Lower lobe of right lung (tissue), 2 donors: Measurements from ENCODE around the gene FOLH1. TPM values are rescaled to one million over a fixed set of nuclear protein-coding genes. Genes with fewer than 3 reads are reported as not detected.
"Not testable (repeated sequence)": the region's sequence is repeated elsewhere in the genome, so short reads cannot be mapped to it uniquely, and the experiment has no call there.

ENCODE experiments used
- ATAC-seq, 2 donors: fragments of 200-7000 bp; cut with Tn5 transposase; one replicate each; pipeline ENCODE4 v1.9.1; 2020 to 2022; ENCODE audit warnings: mild to moderate bottlenecking in 2 of 2, moderate library complexity in 2 of 2
- DNase-seq: peaks from one replicate; pipeline ENCODE4 v3.0.0-alpha.2; 2020
- H3K27ac ChIP-seq: fragments of 200-600 bp; one replicate; pipeline ENCODE4 v1.8.0; 2022
- H3K27me3 ChIP-seq: fragments of 200-600 bp; one replicate; pipeline ENCODE4 v1.8.0; 2022; ENCODE audit warnings: low read depth
- H3K36me3 ChIP-seq: fragments of 200-600 bp; one replicate; pipeline ENCODE4 v1.8.0; 2022; ENCODE audit warnings: mild to moderate bottlenecking
- H3K4me1 ChIP-seq: fragments of 200-600 bp; one replicate; pipeline ENCODE4 v1.8.0; 2022
- H3K4me3 ChIP-seq: fragments of 200-600 bp; one replicate; pipeline ENCODE4 v1.8.0; 2022; ENCODE audit warnings: mild to moderate bottlenecking
- H3K9me3 ChIP-seq: fragments of 200-600 bp; one replicate; pipeline ENCODE4 v1.8.0; 2022
- intact Hi-C: fragments of 100-400 bp; cut with DNase I; formaldehyde crosslinking; loops from one replicate; pipeline ENCODE4 v1.11.0; 2022
- total RNA-seq: library from RNA; stranded (reverse); fragmentation: NEBNext Ultra II Directional; extraction: Animal tissue kit (Norgen Biotek cat#: 25700); gene quantifications from one replicate; pipeline ENCODE4 v1.2.1, GENCODE V29; 2021
- TF ChIP-seq, protein P1 (sequence below): fragments of 200-600 bp; IDR thresholded peaks from one replicate; pipeline ENCODE4 v1.8.0; 2022; ENCODE audit warnings: antibody characterized with exemption, mild to moderate bottlenecking
- donor health status: DM: no; HTN: yes; CAD: no; lungs with severe emphysema.

Gene FOLH1
- total RNA-seq, 1 donor from 2014 or later = 2.4 TPM

DNA sequence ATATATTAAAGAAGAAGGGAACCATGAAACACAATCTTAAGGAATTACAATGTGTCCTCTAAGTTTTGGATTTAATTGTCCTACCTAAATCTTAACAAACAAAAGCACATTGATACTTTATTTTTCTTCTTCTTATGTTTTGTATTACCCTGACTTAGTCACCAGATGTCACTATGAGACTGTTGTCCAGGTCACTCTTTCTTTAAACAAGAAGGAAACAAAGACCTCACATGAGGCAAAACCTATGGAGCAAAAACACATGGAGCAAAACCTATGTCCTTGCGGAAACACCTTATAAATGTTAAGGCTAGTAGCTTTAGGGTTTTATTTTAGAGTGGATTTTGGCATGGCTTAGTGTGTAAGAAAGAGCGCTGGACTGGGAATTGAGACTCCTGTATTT is 20.7 kb upstream of the FOLH1 start:
- H3K36me3 ChIP-seq, H3K4me1 ChIP-seq, H3K9me3 ChIP-seq, H3K27ac ChIP-seq, DNase-seq, H3K4me3 ChIP-seq, H3K27me3 ChIP-seq, intact Hi-C loops: not testable (repeated sequence)
- ATAC-seq = peak; percentile 48 to 72
- TF ChIP-seq, protein P1, sequence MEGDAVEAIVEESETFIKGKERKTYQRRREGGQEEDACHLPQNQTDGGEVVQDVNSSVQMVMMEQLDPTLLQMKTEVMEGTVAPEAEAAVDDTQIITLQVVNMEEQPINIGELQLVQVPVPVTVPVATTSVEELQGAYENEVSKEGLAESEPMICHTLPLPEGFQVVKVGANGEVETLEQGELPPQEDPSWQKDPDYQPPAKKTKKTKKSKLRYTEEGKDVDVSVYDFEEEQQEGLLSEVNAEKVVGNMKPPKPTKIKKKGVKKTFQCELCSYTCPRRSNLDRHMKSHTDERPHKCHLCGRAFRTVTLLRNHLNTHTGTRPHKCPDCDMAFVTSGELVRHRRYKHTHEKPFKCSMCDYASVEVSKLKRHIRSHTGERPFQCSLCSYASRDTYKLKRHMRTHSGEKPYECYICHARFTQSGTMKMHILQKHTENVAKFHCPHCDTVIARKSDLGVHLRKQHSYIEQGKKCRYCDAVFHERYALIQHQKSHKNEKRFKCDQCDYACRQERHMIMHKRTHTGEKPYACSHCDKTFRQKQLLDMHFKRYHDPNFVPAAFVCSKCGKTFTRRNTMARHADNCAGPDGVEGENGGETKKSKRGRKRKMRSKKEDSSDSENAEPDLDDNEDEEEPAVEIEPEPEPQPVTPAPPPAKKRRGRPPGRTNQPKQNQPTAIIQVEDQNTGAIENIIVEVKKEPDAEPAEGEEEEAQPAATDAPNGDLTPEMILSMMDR = peak; percentile 38

- ATAC-seq, H3K4me3 ChIP-seq, H3K4me1 ChIP-seq, H3K27ac ChIP-seq, H3K36me3 ChIP-seq, intact Hi-C loops, H3K9me3 ChIP-seq, DNase-seq, H3K27me3 ChIP-seq: not testable (repeated sequence)
Observed at GRCh38 chr11:49225255-49225785, 16.9 kb upstream of the FOLH1 start.

GRCh38 chr11:49221112-49221511 is 12.7 kb upstream of the FOLH1 start:
- Histone ChIP-seq H3K27ac (no peak overlapping the region), H3K27me3 (no peaks in the 10 kb centered on the region), H3K36me3 (no peaks in the 10 kb centered on the region), H3K4me1 (no peaks in the 10 kb centered on the region), H3K9me3 (no peaks in the 10 kb centered on the region), H3K4me3 (no peak overlapping the region)
- ATAC-seq (no peak), DNase-seq (no peak)
- TF ChIP-seq, protein P1 = no peak
- intact Hi-C loops = no loop called here

GRCh38 chr11:49213026-49213560 is 4.7 kb upstream of the FOLH1 start:
- H3K4me3 ChIP-seq = no peak overlapping the region
- H3K27me3 ChIP-seq = no peaks in the 10 kb centered on the region
- H3K9me3 ChIP-seq = no peaks in the 10 kb centered on the region
- H3K36me3 ChIP-seq = no peaks in the 10 kb centered on the region
- H3K4me1 ChIP-seq = no peaks in the 10 kb centered on the region
- ATAC-seq (no peak), DNase-seq (no peak)
- TF ChIP-seq, protein P1 = no peak
- intact Hi-C loops = no loop called here
- H3K27ac ChIP-seq = no peak overlapping the region

DNA sequence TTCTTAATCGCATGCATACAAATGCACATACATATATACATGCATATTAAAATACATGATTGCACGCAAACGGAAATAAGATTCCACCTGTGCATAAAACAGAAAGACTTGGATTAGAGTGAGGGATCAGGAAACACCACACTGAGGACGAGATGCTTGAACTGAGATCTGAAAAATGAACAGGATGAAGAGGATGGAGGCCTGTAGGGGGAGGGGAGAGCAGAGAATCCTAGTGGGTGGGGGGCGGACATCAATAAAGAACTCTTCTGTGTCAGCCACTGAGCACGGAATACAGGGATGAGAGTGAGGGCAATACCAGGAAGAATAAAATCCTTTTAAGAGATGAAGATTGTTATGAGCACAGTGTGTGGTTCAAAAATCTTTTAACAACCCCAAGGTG is 1.4 kb downstream of the FOLH1 start:
- DNase-seq, ATAC-seq, H3K27me3 ChIP-seq, H3K4me1 ChIP-seq, intact Hi-C loops, H3K4me3 ChIP-seq, H3K9me3 ChIP-seq, H3K36me3 ChIP-seq, H3K27ac ChIP-seq: not testable (repeated sequence)

DNA sequence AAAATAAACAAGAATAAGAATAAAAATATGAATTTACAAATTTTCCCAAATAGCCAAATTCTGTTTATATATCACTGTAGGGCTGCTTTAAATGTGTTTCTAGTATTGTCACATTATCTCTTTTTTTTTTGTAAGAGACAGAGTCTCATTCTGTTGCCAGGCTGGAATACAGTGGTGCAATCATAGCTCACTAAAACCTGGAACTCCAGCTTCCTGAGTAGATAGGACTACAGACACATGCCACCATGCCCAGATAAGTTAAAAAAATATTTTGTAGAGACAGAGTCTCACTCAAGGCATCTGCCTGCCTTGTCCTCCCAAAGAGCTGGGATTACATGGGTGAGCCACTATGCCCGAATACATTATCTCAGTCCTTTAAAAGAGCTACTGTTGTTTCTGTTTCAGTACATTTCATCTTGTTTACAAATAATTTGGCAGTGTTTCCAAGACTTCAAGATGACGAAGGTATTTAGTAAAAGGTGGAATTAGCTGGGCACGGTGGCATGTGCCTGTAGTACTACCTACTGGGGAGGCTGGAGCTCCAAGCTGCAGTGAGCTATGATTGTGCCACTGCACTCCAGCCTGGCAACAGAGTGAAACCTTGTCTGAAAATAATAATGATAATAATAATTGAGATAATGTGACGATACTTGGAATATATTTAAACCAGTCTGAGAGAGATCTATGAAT is 6.0 kb downstream of the FOLH1 start:
- DNase-seq = no peak
- TF ChIP-seq, protein P1 = no peak
- no peak for ATAC-seq
- H3K9me3 ChIP-seq = no peaks in the 10 kb centered on the region
- H3K27me3 ChIP-seq = no peaks in the 10 kb centered on the region
- H3K4me3 ChIP-seq = no peak overlapping the region
- intact Hi-C loops = no loop called here
- no peak overlapping the region for H3K27ac ChIP-seq
- no peaks in the 10 kb centered on the region for H3K4me1 ChIP-seq
- H3K36me3 ChIP-seq = no peaks in the 10 kb centered on the region

GRCh38 chr11:49196775-49197174 is 11.6 kb downstream of the FOLH1 start:
- H3K4me1 ChIP-seq, ATAC-seq, intact Hi-C loops: not testable (repeated sequence)

DNA sequence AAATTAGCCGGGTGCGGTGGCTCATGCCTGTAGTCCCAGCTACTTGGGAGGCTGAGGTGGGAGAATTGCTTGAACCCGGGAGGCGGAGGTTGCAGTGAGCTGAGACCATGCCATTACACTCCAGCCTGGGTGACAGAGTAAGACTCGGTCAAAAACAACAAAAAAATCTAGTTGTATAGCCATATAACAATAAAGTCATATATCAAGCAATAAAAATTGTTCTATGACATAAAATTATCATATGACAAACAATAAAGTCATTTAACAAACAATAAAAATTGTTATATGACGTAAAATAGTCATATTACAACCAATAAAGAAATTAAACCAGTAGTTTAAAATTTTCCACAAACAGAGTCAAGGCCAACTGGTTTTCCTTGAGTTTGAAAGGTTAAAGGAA is 12.4 kb downstream of the FOLH1 start:
- H3K36me3 ChIP-seq, H3K4me3 ChIP-seq, H3K27me3 ChIP-seq, intact Hi-C loops, H3K9me3 ChIP-seq, H3K4me1 ChIP-seq, H3K27ac ChIP-seq, DNase-seq, ATAC-seq: not testable (repeated sequence)

More at GRCh38 chr11:49196775-49197174, 11.6 kb downstream of the FOLH1 start:
- H3K36me3 ChIP-seq, H3K4me3 ChIP-seq, H3K9me3 ChIP-seq, H3K27ac ChIP-seq, H3K27me3 ChIP-seq, DNase-seq: not testable (repeated sequence)

DNA sequence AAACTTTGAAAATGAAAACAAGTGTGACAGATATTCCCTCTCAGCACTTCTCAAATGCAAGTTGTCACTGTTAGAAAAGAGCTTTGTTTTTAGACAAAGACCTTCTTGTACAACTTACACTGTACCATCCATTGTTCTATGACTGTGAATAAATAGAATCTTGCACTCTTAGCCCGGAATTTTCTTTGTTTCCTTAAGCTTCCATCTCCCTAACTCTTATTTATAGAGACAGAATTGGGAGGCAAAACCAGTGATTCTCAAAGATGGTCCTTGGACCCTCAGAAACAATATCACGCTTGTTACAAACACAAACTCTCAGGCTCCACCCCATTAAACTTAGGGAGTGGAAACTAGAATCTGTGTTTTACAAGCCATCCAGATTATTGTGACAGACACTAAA is 18.1 kb downstream of the FOLH1 start:
- H3K36me3 ChIP-seq, ATAC-seq, H3K27me3 ChIP-seq, H3K9me3 ChIP-seq, DNase-seq, H3K4me1 ChIP-seq, intact Hi-C loops, H3K27ac ChIP-seq, H3K4me3 ChIP-seq: not testable (repeated sequence)

GRCh38 chr11:49186225-49186624 is 22.2 kb downstream of the FOLH1 start:
- H3K9me3 ChIP-seq, ATAC-seq, H3K4me3 ChIP-seq, intact Hi-C loops, H3K27ac ChIP-seq, H3K36me3 ChIP-seq, DNase-seq, H3K4me1 ChIP-seq, H3K27me3 ChIP-seq: not testable (repeated sequence)
